GM12875 (cell line): Measurements from ENCODE around the gene LYPD3.
"Not testable (repeated sequence)": the region's sequence is repeated elsewhere in the genome, so short reads cannot be mapped to it uniquely, and the experiment has no call there.

Experiments
- H3K4me3 ChIP-seq: one replicate; pipeline ENCODE4 v1.5.1; 2011; ENCODE audit warnings: low read depth, low read length, control low read depth
- CTCF ChIP-seq: IDR thresholded peaks from 2 replicates; pipeline ENCODE4 v1.5.1; 2011; ENCODE audit warnings: low read depth, mild to moderate bottlenecking, control low read depth, inconsistent platforms, low read length, moderate library complexity, borderline replicate concordance; ENCODE audit not compliant: insufficient read depth

LYPD3 gene

GRCh38 chr19:43465468-43466120 is at the start of gene LYPD3:
TSS of gene LYPD3 (minus strand) at chr19:43465608. CDS start at chr19:43465571, 37 bp downstream.
- no peak for TF ChIP-seq CTCF
- no peak within 1 kb of the TSS for H3K4me3 ChIP-seq

- not testable (repeated sequence) for H3K4me3 ChIP-seq
Measured at GRCh38 chr19:43512399-43512798, 47.0 kb upstream of the LYPD3 start.

- H3K4me3 ChIP-seq: no peak overlapping the region
- TF ChIP-seq CTCF: no peak
Measured at GRCh38 chr19:43511324-43511723, 45.9 kb upstream of the LYPD3 start.

DNA sequence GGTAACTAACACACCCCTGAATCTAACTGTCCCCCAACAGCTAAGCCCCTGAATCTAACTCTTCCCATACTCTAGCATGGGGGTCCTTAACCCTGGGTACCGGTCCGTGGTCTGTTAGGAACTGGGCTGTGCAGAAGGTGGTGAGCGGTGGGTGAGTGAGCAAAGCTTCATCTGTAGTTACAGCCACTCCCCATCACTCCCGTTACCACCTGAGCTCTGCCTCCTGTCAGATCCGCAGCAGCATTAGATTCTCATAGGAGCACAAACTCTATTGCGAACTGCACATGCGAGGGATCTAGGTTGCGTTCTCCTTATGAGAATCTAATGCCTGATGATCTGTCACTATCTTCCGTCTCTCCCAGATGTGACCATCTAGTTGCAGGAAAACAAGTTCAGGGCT is 45.3 kb upstream of the LYPD3 start:
- TF ChIP-seq CTCF: no peak
- no peak overlapping the region for H3K4me3 ChIP-seq

- no peak for TF ChIP-seq CTCF
- no peak overlapping the region for H3K4me3 ChIP-seq
Measured at GRCh38 chr19:43507880-43508279, 42.5 kb upstream of the LYPD3 start.

DNA sequence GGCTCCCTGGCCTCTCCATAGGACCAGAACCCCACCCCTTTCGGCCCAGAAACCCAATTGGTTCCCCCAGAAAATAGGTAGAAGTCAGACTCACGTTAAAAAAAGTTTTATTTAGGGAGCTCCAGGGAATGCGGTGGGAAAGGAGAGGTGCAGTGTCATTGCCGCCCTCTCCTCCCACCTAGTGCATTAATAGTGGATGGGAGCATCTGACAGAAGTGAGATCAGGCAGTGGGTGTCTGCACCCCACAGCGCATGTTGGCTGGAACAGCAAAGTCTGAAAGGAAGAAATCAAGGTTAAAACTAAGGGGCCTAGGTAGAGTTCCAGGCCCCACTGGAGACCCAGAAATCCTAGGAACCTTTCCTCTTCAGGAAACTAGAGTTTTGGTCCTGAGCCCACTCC is 41.2 kb upstream of the LYPD3 start:
- TF ChIP-seq CTCF: no peak
- no peak overlapping the region for H3K4me3 ChIP-seq

- no peak for TF ChIP-seq CTCF
- H3K4me3 ChIP-seq: no peak overlapping the region
Measured at GRCh38 chr19:43505941-43506340, 40.5 kb upstream of the LYPD3 start.

- H3K4me3 ChIP-seq: no peak overlapping the region
- TF ChIP-seq CTCF: no peak
Measured at GRCh38 chr19:43505186-43505456, 39.7 kb upstream of the LYPD3 start.
